Peyer's patch (tissue), 4 donors: ENCODE results near the gene ATP5IF1.

Experiments
- CTCF ChIP-seq, 6 experiments: fragments of 450-650 bp in 4 of 6; fragments of 200-600 bp in 2 of 6; sonication (generic) in 1 of 6; IDR thresholded peaks; one replicate each; pipeline ENCODE4 v1.5.1; 2017 to 2019; ENCODE audit warnings: antibody characterized with exemption in 6 of 6, mild to moderate bottlenecking in 3 of 6, moderate library complexity in 1 of 6
- POLR2A ChIP-seq, 2 donors: fragments of 450-650 bp; IDR thresholded peaks; one replicate each; pipeline ENCODE4 v1.5.1; 2017; ENCODE audit warnings: antibody characterized with exemption in 2 of 2, mild to moderate bottlenecking in 2 of 2, moderate library complexity in 2 of 2

GRCh38 chr1:28236656-28237322 is 865 bp downstream of the ATP5IF1 start:
- no peak for TF ChIP-seq POLR2A (IDR thresholded peaks at IDR 0.05)
- TF ChIP-seq CTCF (IDR thresholded peaks at IDR 0.05) = no peak
